A549 (cell line): ENCODE measurements around the gene METTL27.

ENCODE experiments used
- BHLHE40 ChIP-seq: IDR thresholded peaks from 2 replicates; pipeline ENCODE4 v1.6.1; 2012; ENCODE audit warnings: low read depth, low read length, inconsistent platforms
- CBX8 ChIP-seq: fragments of 200-600 bp; sonication (generic); IDR thresholded peaks from 2 replicates; pipeline ENCODE4 v1.6.1; 2016
- CHD2 ChIP-seq: fragments of 150-350 bp; IDR thresholded peaks from 2 replicates; pipeline ENCODE4 v1.6.1; 2014; ENCODE audit warnings: low read length; ENCODE audit not compliant: partially characterized antibody
- GATA3 ChIP-seq: IDR thresholded peaks from 2 replicates; pipeline ENCODE4 v1.6.1; 2012; ENCODE audit warnings: borderline replicate concordance
- MAFK ChIP-seq: fragments of 450-650 bp; IDR thresholded peaks from 2 replicates; pipeline ENCODE4 v1.6.1; 2014; ENCODE audit not compliant: partially characterized antibody
- POLR2A ChIP-seq: IDR thresholded peaks from 2 replicates; pipeline ENCODE4 v1.6.1; 2012; ENCODE audit warnings: mild to moderate bottlenecking, low read length
- TF ChIP-seq, protein P1 (sequence below): fragments of >200 bp; sonication (Bioruptor Twin); formaldehyde crosslinking; IDR thresholded peaks from 3 replicates; pipeline ENCODE4 v1.5.1; 2016
- TF ChIP-seq, protein P2 (sequence below): fragments of 200-600 bp; sonication (generic); IDR thresholded peaks from 2 replicates; pipeline ENCODE4 v1.6.1; 2016; ENCODE audit warnings: antibody characterized with exemption, mild to moderate bottlenecking, moderate library complexity
- TF ChIP-seq, protein P3 (sequence below): fragments of 250-450 bp; sonication (Bioruptor Pico); IDR thresholded peaks from 2 replicates; pipeline ENCODE4 v1.5.0; 2020; ENCODE audit warnings: low read depth, mild to moderate bottlenecking, moderate library complexity
- TF ChIP-seq, protein P4 (sequence below): IDR thresholded peaks from 2 replicates; pipeline ENCODE4 v1.6.1; 2012

DNA sequence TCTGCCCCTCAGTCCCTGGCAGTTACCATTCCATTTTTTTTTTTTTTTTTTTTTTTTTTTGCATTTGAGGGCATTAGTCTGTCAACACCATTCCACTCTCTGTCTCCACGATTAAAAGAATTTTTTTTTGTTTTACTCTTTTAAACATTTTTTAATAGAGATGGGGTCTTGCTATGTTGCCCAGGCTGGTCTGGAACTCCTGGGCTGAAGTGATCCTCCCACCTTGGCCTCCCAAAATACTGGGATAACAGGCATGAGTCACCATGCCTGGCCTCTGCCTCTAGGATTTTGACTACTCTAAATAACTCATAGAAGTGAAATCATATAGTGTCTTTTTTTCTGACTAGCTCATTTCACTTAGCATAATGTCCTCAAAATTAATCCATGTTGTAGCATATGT, 55.7 kb downstream of the METTL27 start:
- TF ChIP-seq POLR2A, result no peak
- TF ChIP-seq, protein P1, sequence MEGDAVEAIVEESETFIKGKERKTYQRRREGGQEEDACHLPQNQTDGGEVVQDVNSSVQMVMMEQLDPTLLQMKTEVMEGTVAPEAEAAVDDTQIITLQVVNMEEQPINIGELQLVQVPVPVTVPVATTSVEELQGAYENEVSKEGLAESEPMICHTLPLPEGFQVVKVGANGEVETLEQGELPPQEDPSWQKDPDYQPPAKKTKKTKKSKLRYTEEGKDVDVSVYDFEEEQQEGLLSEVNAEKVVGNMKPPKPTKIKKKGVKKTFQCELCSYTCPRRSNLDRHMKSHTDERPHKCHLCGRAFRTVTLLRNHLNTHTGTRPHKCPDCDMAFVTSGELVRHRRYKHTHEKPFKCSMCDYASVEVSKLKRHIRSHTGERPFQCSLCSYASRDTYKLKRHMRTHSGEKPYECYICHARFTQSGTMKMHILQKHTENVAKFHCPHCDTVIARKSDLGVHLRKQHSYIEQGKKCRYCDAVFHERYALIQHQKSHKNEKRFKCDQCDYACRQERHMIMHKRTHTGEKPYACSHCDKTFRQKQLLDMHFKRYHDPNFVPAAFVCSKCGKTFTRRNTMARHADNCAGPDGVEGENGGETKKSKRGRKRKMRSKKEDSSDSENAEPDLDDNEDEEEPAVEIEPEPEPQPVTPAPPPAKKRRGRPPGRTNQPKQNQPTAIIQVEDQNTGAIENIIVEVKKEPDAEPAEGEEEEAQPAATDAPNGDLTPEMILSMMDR, result no peak
- no peak for TF ChIP-seq MAFK
- no peak for TF ChIP-seq GATA3
- no peak for TF ChIP-seq BHLHE40
- TF ChIP-seq, protein P2, sequence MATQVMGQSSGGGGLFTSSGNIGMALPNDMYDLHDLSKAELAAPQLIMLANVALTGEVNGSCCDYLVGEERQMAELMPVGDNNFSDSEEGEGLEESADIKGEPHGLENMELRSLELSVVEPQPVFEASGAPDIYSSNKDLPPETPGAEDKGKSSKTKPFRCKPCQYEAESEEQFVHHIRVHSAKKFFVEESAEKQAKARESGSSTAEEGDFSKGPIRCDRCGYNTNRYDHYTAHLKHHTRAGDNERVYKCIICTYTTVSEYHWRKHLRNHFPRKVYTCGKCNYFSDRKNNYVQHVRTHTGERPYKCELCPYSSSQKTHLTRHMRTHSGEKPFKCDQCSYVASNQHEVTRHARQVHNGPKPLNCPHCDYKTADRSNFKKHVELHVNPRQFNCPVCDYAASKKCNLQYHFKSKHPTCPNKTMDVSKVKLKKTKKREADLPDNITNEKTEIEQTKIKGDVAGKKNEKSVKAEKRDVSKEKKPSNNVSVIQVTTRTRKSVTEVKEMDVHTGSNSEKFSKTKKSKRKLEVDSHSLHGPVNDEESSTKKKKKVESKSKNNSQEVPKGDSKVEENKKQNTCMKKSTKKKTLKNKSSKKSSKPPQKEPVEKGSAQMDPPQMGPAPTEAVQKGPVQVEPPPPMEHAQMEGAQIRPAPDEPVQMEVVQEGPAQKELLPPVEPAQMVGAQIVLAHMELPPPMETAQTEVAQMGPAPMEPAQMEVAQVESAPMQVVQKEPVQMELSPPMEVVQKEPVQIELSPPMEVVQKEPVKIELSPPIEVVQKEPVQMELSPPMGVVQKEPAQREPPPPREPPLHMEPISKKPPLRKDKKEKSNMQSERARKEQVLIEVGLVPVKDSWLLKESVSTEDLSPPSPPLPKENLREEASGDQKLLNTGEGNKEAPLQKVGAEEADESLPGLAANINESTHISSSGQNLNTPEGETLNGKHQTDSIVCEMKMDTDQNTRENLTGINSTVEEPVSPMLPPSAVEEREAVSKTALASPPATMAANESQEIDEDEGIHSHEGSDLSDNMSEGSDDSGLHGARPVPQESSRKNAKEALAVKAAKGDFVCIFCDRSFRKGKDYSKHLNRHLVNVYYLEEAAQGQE, result no peak
- TF ChIP-seq, protein P3, sequence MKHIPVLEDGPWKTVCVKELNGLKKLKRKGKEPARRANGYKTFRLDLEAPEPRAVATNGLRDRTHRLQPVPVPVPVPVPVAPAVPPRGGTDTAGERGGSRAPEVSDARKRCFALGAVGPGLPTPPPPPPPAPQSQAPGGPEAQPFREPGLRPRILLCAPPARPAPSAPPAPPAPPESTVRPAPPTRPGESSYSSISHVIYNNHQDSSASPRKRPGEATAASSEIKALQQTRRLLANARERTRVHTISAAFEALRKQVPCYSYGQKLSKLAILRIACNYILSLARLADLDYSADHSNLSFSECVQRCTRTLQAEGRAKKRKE (CRISPR knock-in tag), result no peak
- TF ChIP-seq CHD2, result no peak
- TF ChIP-seq CBX8, result no peak
- TF ChIP-seq, protein P4, sequence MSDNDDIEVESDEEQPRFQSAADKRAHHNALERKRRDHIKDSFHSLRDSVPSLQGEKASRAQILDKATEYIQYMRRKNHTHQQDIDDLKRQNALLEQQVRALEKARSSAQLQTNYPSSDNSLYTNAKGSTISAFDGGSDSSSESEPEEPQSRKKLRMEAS, result no peak
